ENCODE results near the gene CCSER2. TPM values are rescaled to one million over a fixed set of nuclear protein-coding genes. Genes with fewer than 3 reads are reported as not detected.
"Not testable (repeated sequence)": the region's sequence is repeated elsewhere in the genome, so short reads cannot be mapped to it uniquely, and the experiment has no call there.

Gene CCSER2
- polyA plus RNA-seq, 1 of the 3 experiments (the other 2 are of a cell fraction): 8.5 TPM

- no peak for TF ChIP-seq ELF1 (IDR thresholded peaks at IDR 0.05)
These were observed 14.1 kb upstream of the CCSER2 start (continued) for GRCh38 chr10:84314275-84314674.

GRCh38 chr10:84317174-84317573, 11.2 kb upstream of the CCSER2 start:
- Histone ChIP-seq H3K4me1 (ENCODE audit: control insufficient read depth in 1 of 2, insufficient read depth in 2 of 2, low read depth in 1 of 2, low read length in 1 of 2) (0 out of 4 replicates have a peak, but pooled peaks cover 0 to 4% of the 10 kb centered on the region in 2 experiments), H3K27ac (ENCODE audit: low read depth in 2 of 2, low read length in 1 of 2) (no peak overlapping the region), H3K9me3 (no peaks in the 10 kb centered on the region), H3K79me2 (ENCODE audit: insufficient read depth) (no peaks in the 10 kb centered on the region), H3K27me3 (ENCODE audit: insufficient read depth) (no peaks in the 10 kb centered on the region), H3K9ac (no peak overlapping the region), H3K4me3 (ENCODE audit: low read depth in 2 of 2, low read length in 1 of 2) (no peak overlapping the region), H3K4me2 (no peak overlapping the region), H4K20me1 (ENCODE audit: insufficient read depth) (no peaks in the 10 kb centered on the region), H2AFZ (ENCODE audit: low read depth) (peak overlapping the region; percentile 30; the same call in 1 of the 2 replicates), H3F3A (replicated peaks; ENCODE audit: insufficient read depth) (no peaks in the 10 kb centered on the region), H3K36me3 (replicated peaks in 1 of 2; ENCODE audit: control insufficient read depth in 1 of 2, insufficient read depth in 2 of 2, low read length in 1 of 2) (no peaks in the 10 kb centered on the region), H3K9me2 (no peaks in the 10 kb centered on the region)
- 85% methylated on average over 2 of the region's 2 CpGs for WGBS (ENCODE audit: low lambda C conversion rate)
- TF ChIP-seq MXI1 (IDR thresholded peaks at IDR 0.05; ENCODE audit: low read depth, low read length) (no peak), FOXM1 (IDR thresholded peaks at IDR 0.05; ENCODE audit: low read depth) (no peak), EZH2phosphoT487 (IDR thresholded peaks at IDR 0.05; ENCODE audit: borderline replicate concordance, low read depth) (no peak), RXRA (IDR thresholded peaks at IDR 0.05; ENCODE audit: borderline replicate concordance, low read depth) (no peak), MEF2A (IDR thresholded peaks at IDR 0.05; ENCODE audit: borderline replicate concordance, low read depth) (no peak), CTCF (IDR thresholded peaks at IDR 0.05) (no peak), ELF1 (IDR thresholded peaks at IDR 0.05) (no peak)
- TF ChIP-seq, protein P1, sequence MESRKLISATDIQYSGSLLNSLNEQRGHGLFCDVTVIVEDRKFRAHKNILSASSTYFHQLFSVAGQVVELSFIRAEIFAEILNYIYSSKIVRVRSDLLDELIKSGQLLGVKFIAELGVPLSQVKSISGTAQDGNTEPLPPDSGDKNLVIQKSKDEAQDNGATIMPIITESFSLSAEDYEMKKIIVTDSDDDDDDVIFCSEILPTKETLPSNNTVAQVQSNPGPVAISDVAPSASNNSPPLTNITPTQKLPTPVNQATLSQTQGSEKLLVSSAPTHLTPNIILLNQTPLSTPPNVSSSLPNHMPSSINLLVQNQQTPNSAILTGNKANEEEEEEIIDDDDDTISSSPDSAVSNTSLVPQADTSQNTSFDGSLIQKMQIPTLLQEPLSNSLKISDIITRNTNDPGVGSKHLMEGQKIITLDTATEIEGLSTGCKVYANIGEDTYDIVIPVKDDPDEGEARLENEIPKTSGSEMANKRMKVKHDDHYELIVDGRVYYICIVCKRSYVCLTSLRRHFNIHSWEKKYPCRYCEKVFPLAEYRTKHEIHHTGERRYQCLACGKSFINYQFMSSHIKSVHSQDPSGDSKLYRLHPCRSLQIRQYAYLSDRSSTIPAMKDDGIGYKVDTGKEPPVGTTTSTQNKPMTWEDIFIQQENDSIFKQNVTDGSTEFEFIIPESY (IDR thresholded peaks at IDR 0.05; ENCODE audit: borderline replicate concordance, low read depth): no peak
- POLR2A ChIA-PET: no interaction called here
- DNase-seq: no peak
- CTCF ChIA-PET: interaction anchor here (0.7 kb wide), 1 partner anchor 102 kb away, joined by 3 read pairs; no protein-coding TSS in a partner anchor

DNA sequence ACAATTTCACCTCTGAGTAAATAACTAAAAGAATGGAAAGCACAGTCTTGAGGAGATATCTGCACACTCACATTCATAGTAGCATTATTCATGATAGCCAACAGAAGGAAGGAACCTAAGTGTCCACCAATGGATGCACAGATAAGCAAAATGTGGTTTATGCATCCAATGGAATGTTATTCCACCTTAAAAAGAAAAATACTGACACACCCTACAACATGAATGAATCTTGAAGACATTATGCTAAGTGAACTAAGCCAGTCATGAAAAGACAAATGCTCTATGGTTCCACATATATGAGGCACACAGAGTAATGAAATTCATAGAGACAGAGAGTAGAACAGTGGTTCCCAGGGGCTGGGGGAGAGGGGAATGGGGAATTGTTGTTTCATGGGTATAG, 6.5 kb upstream of the CCSER2 start:
- Histone ChIP-seq H3F3A (replicated peaks; ENCODE audit: insufficient read depth) (no peaks in the 10 kb centered on the region), H3K4me1 (ENCODE audit: control insufficient read depth in 1 of 2, insufficient read depth in 2 of 2, low read depth in 1 of 2, low read length in 1 of 2) (no peaks in the 10 kb centered on the region), H3K36me3 (replicated peaks in 1 of 2; ENCODE audit: control insufficient read depth in 1 of 2, insufficient read depth in 2 of 2, low read length in 1 of 2) (no peaks in the 10 kb centered on the region), H3K27me3 (ENCODE audit: insufficient read depth) (no peaks in the 10 kb centered on the region), H3K4me2 (no peak overlapping the region), H3K9me3 (no peaks in the 10 kb centered on the region), H3K9ac (no peak overlapping the region), H2AFZ (ENCODE audit: low read depth) (no peak overlapping the region), H3K4me3 (ENCODE audit: low read depth in 2 of 2, low read length in 1 of 2) (no peak overlapping the region), H3K9me2 (no peaks in the 10 kb centered on the region), H3K27ac (ENCODE audit: low read depth in 2 of 2, low read length in 1 of 2) (no peak overlapping the region), H3K79me2 (ENCODE audit: insufficient read depth) (no peaks in the 10 kb centered on the region), H4K20me1 (ENCODE audit: insufficient read depth) (no peaks in the 10 kb centered on the region)
- POLR2A ChIA-PET: no interaction called here
- TF ChIP-seq CTCF (IDR thresholded peaks at IDR 0.05): no peak
- no peak for TF ChIP-seq FOSL2 (IDR thresholded peaks at IDR 0.05; ENCODE audit: borderline replicate concordance, low read depth)
- no peak for TF ChIP-seq NRF1 (IDR thresholded peaks at IDR 0.05; ENCODE audit: low read depth, low read length)
- no peak for TF ChIP-seq ELF1 (IDR thresholded peaks at IDR 0.05)
- TF ChIP-seq USF2 (IDR thresholded peaks at IDR 0.05; ENCODE audit: borderline replicate concordance, low read depth, low read length): no peak
- TF ChIP-seq CHD2 (IDR thresholded peaks at IDR 0.05; ENCODE audit: low read length, partially characterized antibody): no peak
- no peak for TF ChIP-seq MEF2A (IDR thresholded peaks at IDR 0.05; ENCODE audit: borderline replicate concordance, low read depth)
- no peak for TF ChIP-seq GABPA (IDR thresholded peaks at IDR 0.05; ENCODE audit: low read depth)
- no peak for DNase-seq
- CTCF ChIA-PET: no interaction called here

GRCh38 chr10:84323566-84323965, 4.8 kb upstream of the CCSER2 start:
- H3K79me2 ChIP-seq (ENCODE audit: insufficient read depth); H2AFZ ChIP-seq (ENCODE audit: low read depth); H3K27me3 ChIP-seq (ENCODE audit: insufficient read depth); H3K4me3 ChIP-seq (ENCODE audit: low read depth in 2 of 2, low read length in 1 of 2); H3K9ac ChIP-seq; H3K4me2 ChIP-seq; CTCF ChIA-PET; DNase-seq; H3F3A ChIP-seq (replicated peaks; ENCODE audit: insufficient read depth); H3K4me1 ChIP-seq (ENCODE audit: control insufficient read depth in 1 of 2, insufficient read depth in 2 of 2, low read depth in 1 of 2, low read length in 1 of 2); H3K9me3 ChIP-seq; POLR2A ChIA-PET; H3K9me2 ChIP-seq; H3K27ac ChIP-seq (ENCODE audit: low read depth in 2 of 2, low read length in 1 of 2); H4K20me1 ChIP-seq (ENCODE audit: insufficient read depth); H3K36me3 ChIP-seq (replicated peaks in 1 of 2; ENCODE audit: control insufficient read depth in 1 of 2, insufficient read depth in 2 of 2, low read length in 1 of 2): not testable (repeated sequence)
- 11% methylated on average over 1 of the region's 1 CpG for WGBS (ENCODE audit: low lambda C conversion rate)

All from SK-N-SH (cell line).